Tongue (tissue), 2 donors: ENCODE measurements around the gene ARL8B. TPM values are rescaled to one million over a fixed set of nuclear protein-coding genes. Genes with fewer than 3 reads are reported as not detected.
A peak's percentile ranks its signal among the peaks of the same experiment; 100 is the strongest.
"Not testable (repeated sequence)": the region's sequence is repeated elsewhere in the genome, so short reads cannot be mapped to it uniquely, and the experiment has no call there.

Source experiments
- DNase-seq: peaks from one replicate; pipeline ENCODE4 v3.0.0-alpha.2; 2015
- total RNA-seq: library from RNA; depleted of rRNA; stranded (reverse); fragments of >200 nt; gene quantifications from one replicate; pipeline ENCODE4 v1.2.3, GENCODE V29; 2014

ARL8B gene
- total RNA-seq, 1 donor from 2014 or later, result 53.1 TPM

- no peak for DNase-seq
These were observed 10.0 kb upstream of the ARL8B start for GRCh38 chr3:5112043-5112442.

GRCh38 chr3:5113726-5114125 is 8.4 kb upstream of the ARL8B start:
- DNase-seq, result not testable (repeated sequence)

- DNase-seq, result no peak
These were observed 6.5 kb upstream of the ARL8B start for GRCh38 chr3:5115506-5116162.

- no peak for DNase-seq
These were observed 5.6 kb upstream of the ARL8B start for GRCh38 chr3:5116538-5116937.

GRCh38 chr3:5120446-5120845 is 1.6 kb upstream of the ARL8B start:
- no peak for DNase-seq

GRCh38 chr3:5122741-5123706 is 932 bp downstream of the ARL8B start:
- peak; percentile 54 for DNase-seq

GRCh38 chr3:5123937-5124336 is 1.8 kb downstream of the ARL8B start:
- DNase-seq, result no peak

- DNase-seq, result no peak
These were observed 4.5 kb downstream of the ARL8B start for GRCh38 chr3:5126586-5126985.

- no peak for DNase-seq
These were observed 6.8 kb downstream of the ARL8B start for GRCh38 chr3:5128849-5129248.

GRCh38 chr3:5133239-5134018 is 11.3 kb downstream of the ARL8B start:
- DNase-seq, result no peak

GRCh38 chr3:5134019-5134391 is 11.9 kb downstream of the ARL8B start:
- DNase-seq, result no peak

GRCh38 chr3:5134499-5134898 is 12.4 kb downstream of the ARL8B start:
- DNase-seq, result no peak

GRCh38 chr3:5136211-5136918 is 14.3 kb downstream of the ARL8B start:
- peak; percentile 9 for DNase-seq

GRCh38 chr3:5136919-5137429 is 14.9 kb downstream of the ARL8B start:
- no peak for DNase-seq

- peak; percentile 61 for DNase-seq
These were observed 16.3 kb downstream of the ARL8B start for GRCh38 chr3:5138214-5138981.

GRCh38 chr3:5140230-5140621 is 18.1 kb downstream of the ARL8B start:
- DNase-seq, result no peak

- no peak for DNase-seq
These were observed 18.7 kb downstream of the ARL8B start for GRCh38 chr3:5140839-5141238.

GRCh38 chr3:5141760-5142159 is 19.7 kb downstream of the ARL8B start:
- no peak for DNase-seq

- no peak for DNase-seq
These were observed 21.4 kb downstream of the ARL8B start for GRCh38 chr3:5143464-5143863.

GRCh38 chr3:5144316-5144994 is 22.4 kb downstream of the ARL8B start:
- DNase-seq, result no peak
